Measurements from ENCODE around the gene SCFD2. TPM values are rescaled to one million over a fixed set of nuclear protein-coding genes. Genes with fewer than 3 reads are reported as not detected.
"Not testable (repeated sequence)": the region's sequence is repeated elsewhere in the genome, so short reads cannot be mapped to it uniquely, and the experiment has no call there.

SCFD2 gene
- polyA plus RNA-seq, 4 donors, result 12.0 to 15.5 (median 14.1) TPM

- DNase-seq (ENCODE audit: low read depth in 4 of 4, low spot score in 2 of 4), result no peak
Measured at GRCh38 chr4:53346920-53347852, 18.7 kb downstream of the SCFD2 start.

DNA sequence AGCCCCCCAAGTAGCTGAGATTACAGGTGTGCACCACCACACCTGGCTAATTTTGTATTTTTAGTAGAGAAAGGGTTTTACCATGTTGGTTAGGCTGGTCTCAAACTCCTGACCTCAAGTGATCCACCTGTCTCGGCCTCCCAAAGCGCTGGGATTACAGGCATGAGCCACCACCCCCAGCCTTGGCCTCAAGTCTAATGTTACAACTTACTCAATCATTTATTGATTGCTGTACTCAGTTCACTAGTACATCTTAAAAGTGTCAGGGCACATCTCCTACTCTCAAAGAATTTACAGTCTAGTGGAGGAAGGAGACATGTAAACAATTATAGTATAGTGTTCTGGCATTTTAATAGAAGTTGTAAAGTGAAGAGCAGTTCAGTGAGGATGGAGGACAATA lies 19.5 kb downstream of the SCFD2 start:
- DNase-seq (ENCODE audit: low read depth in 4 of 4, low spot score in 2 of 4), result not testable (repeated sequence)

DNA sequence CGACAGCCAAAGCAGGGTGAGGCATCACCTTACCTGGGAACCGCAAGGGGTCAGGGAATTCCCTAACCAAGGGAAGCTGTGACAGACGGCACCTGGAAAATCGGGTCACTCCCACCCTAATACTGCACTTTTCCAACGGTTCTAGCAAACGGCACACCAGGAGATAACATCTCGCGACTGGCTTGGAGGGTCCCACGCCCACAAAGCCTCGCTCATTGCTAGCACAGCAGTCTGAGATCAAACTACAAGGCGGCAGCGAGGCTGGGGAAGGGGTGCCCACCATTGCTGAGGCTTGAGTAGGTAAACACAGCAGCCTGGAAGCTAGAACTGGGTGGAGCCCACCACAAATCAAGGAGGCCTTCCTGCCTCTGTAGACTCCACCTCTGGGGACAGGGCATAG lies 25.7 kb downstream of the SCFD2 start:
- DNase-seq (ENCODE audit: low read depth in 4 of 4, low spot score in 2 of 4), result not testable (repeated sequence)

DNA sequence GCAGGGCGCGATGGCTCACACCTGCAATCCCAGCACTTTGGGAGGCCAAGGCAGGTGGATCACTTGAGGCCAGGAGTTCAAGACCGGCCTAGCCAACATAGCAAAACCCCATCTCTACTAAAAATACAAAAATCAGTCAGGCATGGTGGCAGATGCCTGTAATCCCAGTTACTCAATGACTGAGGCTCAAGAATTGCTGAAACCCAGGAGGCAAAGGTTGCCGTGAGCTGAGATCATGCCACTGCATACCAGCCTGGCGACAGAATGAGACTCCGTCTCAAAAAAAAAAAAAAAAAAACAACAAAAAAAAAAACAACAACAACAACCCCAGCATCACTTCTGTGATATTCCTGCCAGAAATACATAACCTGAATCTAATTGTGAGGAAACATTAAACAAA lies 30.9 kb downstream of the SCFD2 start:
- not testable (repeated sequence) for DNase-seq (ENCODE audit: low read depth in 4 of 4, low spot score in 2 of 4)

DNA sequence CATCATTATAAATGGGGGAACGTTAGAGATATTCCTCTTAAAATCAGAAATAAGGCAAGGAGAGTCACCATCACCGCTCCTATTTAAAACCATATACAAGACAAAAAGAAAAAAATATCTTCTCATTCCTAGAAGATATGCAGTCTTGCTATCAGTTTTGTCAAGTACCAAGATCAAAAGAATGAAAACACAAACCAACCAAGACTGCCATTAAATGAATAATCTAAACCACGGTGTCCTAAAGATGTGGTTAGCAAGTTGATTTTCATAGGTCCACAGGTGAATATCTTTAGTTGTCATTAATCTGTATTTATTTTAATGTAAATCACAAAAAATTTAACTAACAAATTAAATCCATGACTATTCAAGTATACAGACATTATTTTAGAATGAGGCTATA lies 39.3 kb downstream of the SCFD2 start:
- DNase-seq (ENCODE audit: low read depth in 4 of 4, low spot score in 2 of 4), result no peak

GRCh38 chr4:53322696-53323095 lies 43.2 kb downstream of the SCFD2 start:
- DNase-seq (ENCODE audit: low read depth in 4 of 4, low spot score in 2 of 4), result no peak

GRCh38 chr4:53321984-53322289 lies 43.9 kb downstream of the SCFD2 start:
- DNase-seq (ENCODE audit: low read depth in 4 of 4, low spot score in 2 of 4), result no peak

GRCh38 chr4:53321151-53321983 lies 44.5 kb downstream of the SCFD2 start:
- DNase-seq (ENCODE audit: low read depth in 4 of 4, low spot score in 2 of 4), result no peak

- no peak for DNase-seq (ENCODE audit: low read depth in 4 of 4, low spot score in 2 of 4)
Measured at GRCh38 chr4:53315300-53315699, 50.6 kb downstream of the SCFD2 start.

- no peak for DNase-seq (ENCODE audit: low read depth in 4 of 4, low spot score in 2 of 4)
Measured at GRCh38 chr4:53314252-53314651, 51.6 kb downstream of the SCFD2 start.

DNA sequence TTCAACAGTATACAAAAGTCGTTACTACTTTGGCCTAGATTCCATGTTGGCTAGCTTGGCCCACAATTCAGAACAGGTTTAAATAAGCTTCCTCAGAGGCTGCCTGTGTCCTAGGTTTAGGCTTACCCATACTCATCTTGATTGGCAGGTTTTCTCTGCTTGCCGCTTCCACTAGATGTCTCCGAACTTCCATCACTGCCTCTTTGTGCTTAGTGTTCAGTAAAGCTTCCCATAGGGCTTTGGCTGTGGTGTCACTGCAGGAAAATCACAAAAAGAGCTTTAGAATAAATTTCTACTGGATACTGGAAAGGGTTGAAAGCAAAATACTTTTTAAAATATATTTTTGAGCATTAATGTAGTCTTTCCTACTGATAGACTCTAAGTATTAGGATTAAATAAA lies 52.4 kb downstream of the SCFD2 start:
- DNase-seq (ENCODE audit: low read depth in 4 of 4, low spot score in 2 of 4), result no peak

DNA sequence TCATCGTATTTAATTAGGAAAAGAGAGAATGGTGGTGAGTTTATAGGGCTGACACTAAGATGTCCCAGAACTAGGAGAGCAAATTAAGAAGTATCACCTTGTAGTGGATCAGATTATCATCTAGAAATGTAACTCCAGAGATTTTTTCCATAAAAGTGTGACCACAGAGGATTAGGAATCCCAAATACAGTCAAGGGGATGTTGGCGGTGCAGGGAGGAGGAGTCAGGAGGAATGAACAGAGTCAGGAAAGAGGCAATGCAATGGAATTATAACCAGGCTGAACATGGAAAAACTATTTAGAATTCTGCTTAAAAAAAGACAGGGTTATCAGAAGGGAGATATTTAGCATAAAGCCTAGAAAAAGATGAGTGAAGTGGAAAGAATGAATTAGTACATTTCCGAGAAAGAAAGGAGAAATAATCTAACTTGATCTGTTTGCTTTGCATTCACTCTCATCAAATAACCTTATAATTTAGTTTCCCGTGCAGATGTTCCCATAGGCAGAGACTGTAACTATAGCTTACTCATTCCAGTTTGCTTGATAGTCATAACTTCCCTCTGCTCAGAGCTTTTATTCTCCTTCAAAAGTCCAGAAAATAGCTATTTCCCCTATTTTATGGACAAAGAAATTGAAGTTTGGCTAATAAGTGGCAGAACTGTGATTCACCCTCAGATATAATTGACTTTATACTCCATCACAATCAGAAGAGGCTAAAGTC lies 56.4 kb downstream of the SCFD2 start:
- no peak for DNase-seq (ENCODE audit: low read depth in 4 of 4, low spot score in 2 of 4)

- DNase-seq (ENCODE audit: low read depth in 4 of 4, low spot score in 2 of 4), result no peak
Measured at GRCh38 chr4:53307819-53308780, 57.8 kb downstream of the SCFD2 start.

DNA sequence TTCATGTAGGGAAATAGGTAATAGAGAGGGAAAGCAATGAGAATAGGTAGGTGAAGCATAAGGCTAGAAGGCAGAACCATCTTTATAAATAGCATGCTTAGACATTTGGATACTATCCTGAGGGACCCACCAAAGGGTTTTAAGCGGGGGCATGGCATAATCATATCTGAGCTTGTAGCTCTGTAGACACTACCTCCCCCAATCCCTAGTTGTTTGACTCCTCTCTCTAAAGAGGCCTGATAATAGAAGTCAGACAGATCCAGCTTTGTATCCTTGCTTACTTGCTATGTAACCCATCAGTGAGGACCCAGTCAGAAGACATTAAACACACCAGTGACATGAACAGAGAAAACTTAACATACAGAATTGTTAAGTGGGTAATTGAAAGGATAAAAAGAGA lies 58.7 kb downstream of the SCFD2 start:
- DNase-seq (ENCODE audit: low read depth in 4 of 4, low spot score in 2 of 4), result no peak

DNA sequence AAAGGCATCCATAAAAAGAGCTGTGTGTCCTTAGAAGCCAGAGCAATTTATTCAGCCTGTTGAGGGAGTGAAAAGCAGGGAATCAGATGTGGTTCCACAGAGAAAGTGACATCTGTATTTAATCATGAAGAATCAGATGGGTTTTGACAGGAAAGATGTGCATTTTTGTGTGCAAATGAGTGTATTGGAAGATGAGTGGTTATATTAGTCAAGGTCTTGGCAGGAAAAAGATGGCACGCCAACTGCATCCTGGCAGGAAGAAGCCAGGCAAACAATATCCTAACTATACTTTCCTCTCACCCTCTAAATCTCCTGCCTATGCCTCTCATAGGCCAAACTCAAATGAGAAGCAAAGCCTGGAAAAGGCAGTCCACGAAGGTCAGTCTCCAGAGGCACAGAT lies 59.1 kb downstream of the SCFD2 start:
- no peak for DNase-seq (ENCODE audit: low read depth in 4 of 4, low spot score in 2 of 4)

GRCh38 chr4:53292209-53292608 lies 73.7 kb downstream of the SCFD2 start:
- not testable (repeated sequence) for DNase-seq (ENCODE audit: low read depth in 4 of 4, low spot score in 2 of 4)

DNA sequence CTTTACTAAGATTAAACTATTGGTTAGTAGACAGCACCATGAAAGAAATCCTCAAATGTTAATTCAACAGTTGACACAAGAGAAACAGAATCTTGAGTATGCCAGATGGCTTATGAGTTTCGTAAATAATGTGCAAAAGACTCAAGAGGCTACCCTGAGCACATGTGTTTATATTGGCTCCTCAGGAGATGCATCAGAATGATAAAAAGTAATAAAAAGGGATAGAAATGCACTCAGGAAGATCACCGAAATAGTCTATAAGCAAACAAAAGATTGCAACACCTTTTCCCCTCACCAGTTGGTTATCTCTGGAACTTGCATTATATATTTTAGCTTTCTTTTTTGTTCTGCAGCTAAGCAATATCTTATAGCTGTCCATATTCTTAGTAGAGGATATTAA lies 84.4 kb downstream of the SCFD2 start:
- DNase-seq (ENCODE audit: low read depth in 4 of 4, low spot score in 2 of 4), result no peak

GRCh38 chr4:53280846-53281245 lies 85.0 kb downstream of the SCFD2 start:
- no peak for DNase-seq (ENCODE audit: low read depth in 4 of 4, low spot score in 2 of 4)

- no peak for DNase-seq (ENCODE audit: low read depth in 4 of 4, low spot score in 2 of 4)
Measured at GRCh38 chr4:53274609-53275268, 91.1 kb downstream of the SCFD2 start.

All from left renal cortex interstitium (tissue), 4 donors.